PC-3 (cell line): ENCODE measurements around the gene RHBDD1. TPM values are rescaled to one million over a fixed set of nuclear protein-coding genes. Genes with fewer than 3 reads are reported as not detected.

Source experiments
- ATAC-seq: fragments of 200-7000 bp; cut with Tn5 transposase; 2 replicates; pipeline ENCODE4 v1.9.1; 2020; ENCODE audit warnings: mild to moderate bottlenecking, moderate library complexity
- BruUV-seq: library from RNA; stranded (reverse); fragments of 400-500 nt; replicated peaks from 2 replicates; lab custom pipeline; 2021; lab: Mats Ljungman, UMichigan
- CTCF ChIA-PET: fragments of 300-600 bp; sonication (Branson Sonifier 250); formaldehyde crosslinking; loops from one replicate; lab custom pipeline; 2022; ENCODE audit warnings: antibody characterized with exemption; lab: Charles Lee
- POLR2A ChIA-PET: fragments of 300-600 bp; sonication (Branson Sonifier 250); formaldehyde crosslinking; loops from one replicate; lab custom pipeline; 2022; ENCODE audit warnings: antibody characterized with exemption; ENCODE audit not compliant: unreplicated experiment; lab: Charles Lee
- DNase-seq: peaks from one replicate; pipeline ENCODE4 v3.0.0-alpha.2; 2015
- H2AFZ ChIP-seq: fragments of 300-600 bp; sonication (generic); 2 replicates; pipeline ENCODE4 v1.6.0; 2016; ENCODE audit warnings: antibody characterized with exemption, low read length
- H3F3A ChIP-seq: fragments of 300-600 bp; sonication (generic); one replicate; pipeline ENCODE4 v1.6.0; 2017; ENCODE audit warnings: antibody characterized with exemption, low read length, control low read depth, mild to moderate bottlenecking; ENCODE audit not compliant: unreplicated experiment
- H3K27ac ChIP-seq: fragments of 300-600 bp; sonication (generic); 2 replicates; pipeline ENCODE4 v1.5.1; 2016; ENCODE audit warnings: mild to moderate bottlenecking, low read length
- H3K27me3 ChIP-seq: fragments of 300-600 bp; sonication (generic); 2 replicates; pipeline ENCODE4 v1.6.1; 2016; ENCODE audit warnings: low read length, mixed read lengths
- H3K36me3 ChIP-seq: fragments of 300-600 bp; sonication (generic); 2 replicates; pipeline ENCODE4 v1.6.1; 2016; ENCODE audit warnings: low read depth, mixed run types, low read length, mixed read lengths
- H3K4me1 ChIP-seq: fragments of 300-600 bp; sonication (generic); 2 replicates; pipeline ENCODE4 v1.5.1; 2016; ENCODE audit warnings: low read length; ENCODE audit not compliant: insufficient read depth
- H3K4me2 ChIP-seq: fragments of 300-600 bp; sonication (generic); 2 replicates; pipeline ENCODE4 v1.6.0; 2016; ENCODE audit warnings: low read length
- H3K4me3 ChIP-seq: fragments of 300-600 bp; sonication (generic); 2 replicates; pipeline ENCODE4 v1.5.1; 2016; ENCODE audit warnings: mild to moderate bottlenecking, low read length, mixed read lengths
- H3K79me2 ChIP-seq: fragments of 300-600 bp; sonication (generic); 2 replicates; pipeline ENCODE4 v1.6.1; 2017; ENCODE audit warnings: low read length, mixed read lengths
- H3K9ac ChIP-seq: fragments of 300-600 bp; sonication (generic); 2 replicates; pipeline ENCODE4 v1.6.0; 2016; ENCODE audit warnings: mild to moderate bottlenecking, low read length
- H3K9me2 ChIP-seq: fragments of 300-600 bp; sonication (generic); replicated peaks from 2 replicates; pipeline ENCODE4 v1.6.1; 2016; ENCODE audit warnings: mixed run types, low read length, mixed read lengths
- H3K9me3 ChIP-seq: fragments of 300-600 bp; sonication (generic); 2 replicates; pipeline ENCODE4 v1.6.1; 2016; ENCODE audit warnings: low read length, mixed read lengths
- H4K20me1 ChIP-seq: fragments of 300-600 bp; sonication (generic); 2 replicates; pipeline ENCODE4 v1.6.1; 2016; ENCODE audit warnings: low read length, mixed read lengths
- EZH2 ChIP-seq: fragments of 300-600 bp; sonication (generic); IDR thresholded peaks from one replicate; pipeline ENCODE4 v1.6.1; 2017; ENCODE audit warnings: antibody characterized with exemption, mild to moderate bottlenecking, low read length; ENCODE audit not compliant: unreplicated experiment
- EZH2phosphoT487 ChIP-seq: fragments of 300-600 bp; sonication (generic); IDR thresholded peaks from 2 replicates; pipeline ENCODE4 v1.6.1; 2018; ENCODE audit warnings: mild to moderate bottlenecking, antibody characterized with exemption, low read length, borderline replicate concordance
- intact Hi-C: fragments of 100-400 bp; cut with micrococcal nuclease; formaldehyde crosslinking; loops from 2 replicates; pipeline ENCODE4 v1.9.0; 2023
- total RNA-seq: library from RNA; depleted of rRNA; stranded (reverse); fragments of >200 nt; gene quantifications from 2 replicates; pipeline ENCODE4 v1.2.3, GENCODE V29; 2014
- TF ChIP-seq, protein P1 (sequence below): fragments of 300-600 bp; sonication (generic); conservative IDR thresholded peaks from 2 replicates; pipeline ENCODE4 v1.5.1; 2017; ENCODE audit warnings: antibody characterized with exemption, low read depth, mild to moderate bottlenecking, low read length

RHBDD1 gene
- total RNA-seq, 1 experiment from 2014 or later, result 9.1 TPM

DNA sequence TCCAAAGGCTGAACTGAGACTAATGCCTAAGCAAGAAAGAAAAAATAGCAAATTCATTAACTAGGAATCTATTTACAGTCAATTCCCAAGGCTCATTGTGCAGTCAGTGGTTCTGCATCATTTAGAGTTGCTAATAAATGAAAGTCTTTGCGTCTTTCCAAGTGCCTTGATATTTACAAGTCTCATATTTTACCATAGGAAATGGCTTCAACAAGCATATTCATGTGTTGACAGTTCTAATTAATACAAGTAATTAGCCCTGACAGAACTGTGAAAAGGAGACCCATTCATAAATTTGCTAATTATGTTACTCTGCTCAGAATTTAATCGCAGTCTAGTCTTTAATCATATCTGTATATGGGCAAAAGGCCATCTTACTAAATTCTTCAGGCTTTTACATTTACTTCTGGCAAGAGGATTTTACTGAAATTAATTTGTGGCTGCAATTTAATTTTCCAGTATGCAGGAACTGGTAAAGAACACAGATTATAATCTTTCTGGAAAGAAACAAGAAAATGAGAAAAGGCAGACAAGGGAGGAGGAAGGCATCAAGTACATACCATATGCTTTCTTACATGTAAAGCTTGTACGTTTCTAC, 126.4 kb downstream of the RHBDD1 start:
- peaks cover 10% of the 10 kb centered on the region for H3K4me1 ChIP-seq

DNA sequence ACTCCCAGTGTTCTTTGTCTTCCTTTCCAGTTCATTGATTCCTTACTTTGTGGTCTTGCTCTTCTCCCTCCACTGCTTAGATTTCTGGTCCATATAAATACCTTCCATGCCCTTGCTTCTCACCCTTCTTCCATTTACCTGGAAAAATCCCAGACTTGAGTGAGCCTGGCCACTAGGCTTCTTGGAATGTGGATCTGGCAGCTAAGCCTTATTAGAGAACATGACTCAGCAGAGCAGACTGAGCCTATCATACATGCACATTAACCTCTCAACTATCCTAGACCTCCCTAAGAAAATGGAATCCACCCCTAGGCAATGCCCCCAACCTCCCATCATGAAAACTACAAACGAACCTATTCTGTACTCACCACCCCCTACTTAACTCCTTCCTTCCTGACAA, 127.7 kb downstream of the RHBDD1 start:
- Histone ChIP-seq H4K20me1 (no peaks in the 10 kb centered on the region), H3K36me3 (no peaks in the 10 kb centered on the region), H3K79me2 (no peaks in the 10 kb centered on the region), H3K4me3 (no peak overlapping the region), H3K9ac (no peak overlapping the region), H3K27me3 (no peaks in the 10 kb centered on the region), H3F3A (no peaks in the 10 kb centered on the region), H3K27ac (no peak overlapping the region), H3K4me2 (no peak overlapping the region), H3K9me3 (no peaks in the 10 kb centered on the region), H3K9me2 (no peaks in the 10 kb centered on the region), H2AFZ (no peak overlapping the region), H3K4me1 (peaks cover 10% of the 10 kb centered on the region)
- peak; percentile 64; the same call in 1 of the 2 replicates for ATAC-seq
- ChIA-PET CTCF (interaction anchor here (0.5 kb wide), 1 partner anchor 142 kb away, joined by 3 read pairs; no protein-coding TSS in a partner anchor), POLR2A (no interaction called here)
- BruUV-seq, result no TSS peak
- intact Hi-C loops, result no loop called here
- DNase-seq, result peak; percentile 71
- no peak for TF ChIP-seq EZH2
- TF ChIP-seq, protein P1, sequence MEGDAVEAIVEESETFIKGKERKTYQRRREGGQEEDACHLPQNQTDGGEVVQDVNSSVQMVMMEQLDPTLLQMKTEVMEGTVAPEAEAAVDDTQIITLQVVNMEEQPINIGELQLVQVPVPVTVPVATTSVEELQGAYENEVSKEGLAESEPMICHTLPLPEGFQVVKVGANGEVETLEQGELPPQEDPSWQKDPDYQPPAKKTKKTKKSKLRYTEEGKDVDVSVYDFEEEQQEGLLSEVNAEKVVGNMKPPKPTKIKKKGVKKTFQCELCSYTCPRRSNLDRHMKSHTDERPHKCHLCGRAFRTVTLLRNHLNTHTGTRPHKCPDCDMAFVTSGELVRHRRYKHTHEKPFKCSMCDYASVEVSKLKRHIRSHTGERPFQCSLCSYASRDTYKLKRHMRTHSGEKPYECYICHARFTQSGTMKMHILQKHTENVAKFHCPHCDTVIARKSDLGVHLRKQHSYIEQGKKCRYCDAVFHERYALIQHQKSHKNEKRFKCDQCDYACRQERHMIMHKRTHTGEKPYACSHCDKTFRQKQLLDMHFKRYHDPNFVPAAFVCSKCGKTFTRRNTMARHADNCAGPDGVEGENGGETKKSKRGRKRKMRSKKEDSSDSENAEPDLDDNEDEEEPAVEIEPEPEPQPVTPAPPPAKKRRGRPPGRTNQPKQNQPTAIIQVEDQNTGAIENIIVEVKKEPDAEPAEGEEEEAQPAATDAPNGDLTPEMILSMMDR, result no peak
- TF ChIP-seq EZH2phosphoT487, result no peak

More for the DNA sequence above, 126.4 kb downstream of the RHBDD1 start:
- ChIA-PET POLR2A (no interaction called here), CTCF (no interaction called here)
- no peaks in the 10 kb centered on the region for H3F3A ChIP-seq
- H3K27me3 ChIP-seq, result no peaks in the 10 kb centered on the region
- H3K9me3 ChIP-seq, result no peaks in the 10 kb centered on the region
- no peak overlapping the region for H2AFZ ChIP-seq
- intact Hi-C loops, result no loop called here
- no peaks in the 10 kb centered on the region for H3K9me2 ChIP-seq
- H4K20me1 ChIP-seq, result no peaks in the 10 kb centered on the region
- BruUV-seq, result no TSS peak
- no peak overlapping the region for H3K4me2 ChIP-seq
- TF ChIP-seq EZH2phosphoT487 (no peak), EZH2 (no peak)
- TF ChIP-seq, protein P1, result no peak
- H3K27ac ChIP-seq, result no peak overlapping the region
- no peak overlapping the region for H3K9ac ChIP-seq
- H3K4me3 ChIP-seq, result no peak overlapping the region
- DNase-seq (no peak), ATAC-seq (no peak)
- no peaks in the 10 kb centered on the region for H3K36me3 ChIP-seq
- no peaks in the 10 kb centered on the region for H3K79me2 ChIP-seq

DNA sequence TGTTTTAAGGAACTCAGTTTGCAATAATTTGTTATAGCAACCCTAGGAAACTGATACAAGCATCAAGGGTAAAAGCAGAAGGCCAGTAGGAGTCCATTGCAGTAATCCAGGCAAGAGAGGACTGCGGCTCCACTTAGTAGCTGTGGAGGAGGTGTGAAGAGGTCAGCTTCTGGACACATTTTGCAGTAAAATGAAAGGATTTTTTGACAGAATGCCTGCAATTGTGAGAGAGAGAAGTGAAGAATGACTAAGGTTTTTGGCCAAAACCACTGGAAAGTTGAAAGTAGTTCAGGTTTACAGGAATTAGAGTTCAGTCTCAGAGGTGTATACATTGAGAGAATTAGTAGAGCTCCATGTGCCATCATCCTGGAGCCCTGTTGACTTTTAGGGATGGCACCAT, 129.5 kb downstream of the RHBDD1 start:
- no TSS peak for BruUV-seq
- DNase-seq (no peak), ATAC-seq (no peak)
- Histone ChIP-seq H3K4me1 (peaks cover 10% of the 10 kb centered on the region), H2AFZ (no peak overlapping the region), H3K4me2 (no peak overlapping the region), H3F3A (no peaks in the 10 kb centered on the region), H3K4me3 (no peak overlapping the region), H4K20me1 (no peaks in the 10 kb centered on the region), H3K27me3 (no peaks in the 10 kb centered on the region), H3K36me3 (no peaks in the 10 kb centered on the region), H3K9me2 (no peaks in the 10 kb centered on the region), H3K9me3 (no peaks in the 10 kb centered on the region), H3K27ac (no peak overlapping the region), H3K79me2 (no peaks in the 10 kb centered on the region), H3K9ac (no peak overlapping the region)
- ChIA-PET CTCF (no interaction called here), POLR2A (no interaction called here)
- TF ChIP-seq EZH2, result no peak
- no peak for TF ChIP-seq EZH2phosphoT487
- TF ChIP-seq, protein P1, result no peak
- intact Hi-C loops, result no loop called here
